ENCODE results near the gene FAM168A. TPM values are rescaled to one million over a fixed set of nuclear protein-coding genes. Genes with fewer than 3 reads are reported as not detected.
A peak's percentile ranks its signal among the peaks of the same experiment; 100 is the strongest.

Gene FAM168A
- total and polyA plus RNA-seq, 9 of the 15 experiments (the other 6 are each of a cell fraction or from before 2014, with no cell fraction given), result 0.44 to 7.2 (median 2.9) TPM

DNA sequence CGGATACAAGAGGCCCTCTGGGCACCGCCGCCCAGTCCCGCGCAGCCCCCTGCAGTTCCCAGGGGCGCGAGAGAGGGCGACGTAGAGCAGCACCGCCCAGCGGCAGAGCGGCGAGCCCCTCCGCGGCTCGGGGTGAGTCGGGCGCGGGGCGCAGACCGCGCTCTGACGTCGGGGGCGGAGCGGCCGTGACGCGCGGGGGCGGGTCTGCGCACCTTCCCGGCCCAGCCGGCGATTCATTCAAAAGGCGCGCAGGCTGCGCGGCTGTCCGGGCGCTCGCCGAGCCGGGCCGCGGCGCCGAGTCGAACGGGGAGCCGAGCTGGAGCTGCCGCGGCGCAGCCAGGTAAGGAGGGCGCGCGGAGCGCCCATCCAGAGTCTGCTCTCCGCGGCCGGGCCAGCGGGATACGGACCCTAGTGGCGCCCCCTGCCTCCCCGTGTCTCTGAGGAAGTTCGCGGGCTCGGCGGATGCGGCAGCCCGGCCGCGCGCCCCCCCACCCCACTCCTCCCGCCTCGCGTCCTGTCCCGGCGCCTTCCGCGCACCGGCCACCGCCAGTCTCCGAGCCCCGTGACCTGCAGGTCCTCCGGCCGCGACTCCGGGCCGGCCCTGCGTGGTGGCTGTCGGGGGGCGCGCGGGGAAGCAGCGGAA is 221.6 kb downstream of the FAM168A start, which contains the start of gene RELT (continued):
- TF ChIP-seq, protein P1, sequence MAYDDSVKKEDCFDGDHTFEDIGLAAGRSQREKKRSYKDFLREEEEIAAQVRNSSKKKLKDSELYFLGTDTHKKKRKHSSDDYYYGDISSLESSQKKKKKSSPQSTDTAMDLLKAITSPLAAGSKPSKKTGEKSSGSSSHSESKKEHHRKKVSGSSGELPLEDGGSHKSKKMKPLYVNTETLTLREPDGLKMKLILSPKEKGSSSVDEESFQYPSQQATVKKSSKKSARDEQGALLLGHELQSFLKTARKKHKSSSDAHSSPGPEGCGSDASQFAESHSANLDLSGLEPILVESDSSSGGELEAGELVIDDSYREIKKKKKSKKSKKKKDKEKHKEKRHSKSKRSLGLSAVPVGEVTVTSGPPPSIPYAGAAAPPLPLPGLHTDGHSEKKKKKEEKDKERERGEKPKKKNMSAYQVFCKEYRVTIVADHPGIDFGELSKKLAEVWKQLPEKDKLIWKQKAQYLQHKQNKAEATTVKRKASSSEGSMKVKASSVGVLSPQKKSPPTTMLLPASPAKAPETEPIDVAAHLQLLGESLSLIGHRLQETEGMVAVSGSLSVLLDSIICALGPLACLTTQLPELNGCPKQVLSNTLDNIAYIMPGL (CRISPR knock-in tag; IDR thresholded peaks at IDR 0.05), result peak; percentile 53; the same call in 1 of the 2 replicates
- TF ChIP-seq ZNF696 (CRISPR knock-in tag; conservative IDR thresholded peaks at IDR 0.05), result no peak
- TF ChIP-seq, protein P2, sequence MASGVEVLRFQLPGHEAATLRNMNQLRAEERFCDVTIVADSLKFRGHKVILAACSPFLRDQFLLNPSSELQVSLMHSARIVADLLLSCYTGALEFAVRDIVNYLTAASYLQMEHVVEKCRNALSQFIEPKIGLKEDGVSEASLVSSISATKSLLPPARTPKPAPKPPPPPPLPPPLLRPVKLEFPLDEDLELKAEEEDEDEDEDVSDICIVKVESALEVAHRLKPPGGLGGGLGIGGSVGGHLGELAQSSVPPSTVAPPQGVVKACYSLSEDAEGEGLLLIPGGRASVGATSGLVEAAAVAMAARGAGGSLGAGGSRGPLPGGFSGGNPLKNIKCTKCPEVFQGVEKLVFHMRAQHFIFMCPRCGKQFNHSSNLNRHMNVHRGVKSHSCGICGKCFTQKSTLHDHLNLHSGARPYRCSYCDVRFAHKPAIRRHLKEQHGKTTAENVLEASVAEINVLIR (CRISPR knock-in tag; IDR thresholded peaks at IDR 0.05), result peak; percentile 73
- peak; percentile 33 for TF ChIP-seq CBX1 (IDR thresholded peaks at IDR 0.05; ENCODE audit: low read depth)
- TF ChIP-seq TSC22D4 (tag; IDR thresholded peaks at IDR 0.05), result no peak
- TF ChIP-seq EP400 (IDR thresholded peaks at IDR 0.05), result no peak
- TF ChIP-seq POLR2H (tag; IDR thresholded peaks at IDR 0.05; ENCODE audit: low read depth), result no peak
- no peak for TF ChIP-seq ZNF175 (CRISPR knock-in tag; IDR thresholded peaks at IDR 0.05; ENCODE audit: low read depth)
- TF ChIP-seq SIN3A (IDR thresholded peaks at IDR 0.05; ENCODE audit: borderline replicate concordance in 2 of 2, control insufficient read depth in 1 of 2, low read depth in 2 of 2, low read length in 2 of 2), result peak in 1 of 2 experiments; percentile 81; a peak in 2 of 4 replicates
- TF ChIP-seq, protein P3, sequence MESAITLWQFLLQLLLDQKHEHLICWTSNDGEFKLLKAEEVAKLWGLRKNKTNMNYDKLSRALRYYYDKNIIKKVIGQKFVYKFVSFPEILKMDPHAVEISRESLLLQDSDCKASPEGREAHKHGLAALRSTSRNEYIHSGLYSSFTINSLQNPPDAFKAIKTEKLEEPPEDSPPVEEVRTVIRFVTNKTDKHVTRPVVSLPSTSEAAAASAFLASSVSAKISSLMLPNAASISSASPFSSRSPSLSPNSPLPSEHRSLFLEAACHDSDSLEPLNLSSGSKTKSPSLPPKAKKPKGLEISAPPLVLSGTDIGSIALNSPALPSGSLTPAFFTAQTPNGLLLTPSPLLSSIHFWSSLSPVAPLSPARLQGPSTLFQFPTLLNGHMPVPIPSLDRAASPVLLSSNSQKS (CRISPR knock-in tag; IDR thresholded peaks at IDR 0.05), result no peak
- TF ChIP-seq, protein P4, sequence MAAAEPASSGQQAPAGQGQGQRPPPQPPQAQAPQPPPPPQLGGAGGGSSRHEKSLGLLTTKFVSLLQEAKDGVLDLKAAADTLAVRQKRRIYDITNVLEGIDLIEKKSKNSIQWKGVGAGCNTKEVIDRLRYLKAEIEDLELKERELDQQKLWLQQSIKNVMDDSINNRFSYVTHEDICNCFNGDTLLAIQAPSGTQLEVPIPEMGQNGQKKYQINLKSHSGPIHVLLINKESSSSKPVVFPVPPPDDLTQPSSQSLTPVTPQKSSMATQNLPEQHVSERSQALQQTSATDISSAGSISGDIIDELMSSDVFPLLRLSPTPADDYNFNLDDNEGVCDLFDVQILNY (CRISPR knock-in tag; IDR thresholded peaks at IDR 0.05), result peak; percentile 71; the same call in 1 of the 2 replicates
- TF ChIP-seq HNRNPUL1 (IDR thresholded peaks at IDR 0.05; ENCODE audit: low read length), result no peak
- TF ChIP-seq SAP30 (IDR thresholded peaks at IDR 0.05; ENCODE audit: borderline replicate concordance, insufficient read depth, low read depth, low read length, poor library complexity, severe bottlenecking), result peak; percentile 86
- TF ChIP-seq, protein P5, sequence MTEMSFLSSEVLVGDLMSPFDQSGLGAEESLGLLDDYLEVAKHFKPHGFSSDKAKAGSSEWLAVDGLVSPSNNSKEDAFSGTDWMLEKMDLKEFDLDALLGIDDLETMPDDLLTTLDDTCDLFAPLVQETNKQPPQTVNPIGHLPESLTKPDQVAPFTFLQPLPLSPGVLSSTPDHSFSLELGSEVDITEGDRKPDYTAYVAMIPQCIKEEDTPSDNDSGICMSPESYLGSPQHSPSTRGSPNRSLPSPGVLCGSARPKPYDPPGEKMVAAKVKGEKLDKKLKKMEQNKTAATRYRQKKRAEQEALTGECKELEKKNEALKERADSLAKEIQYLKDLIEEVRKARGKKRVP (CRISPR knock-in tag; IDR thresholded peaks at IDR 0.05), result no peak
- TF ChIP-seq ZNF212 (CRISPR knock-in tag; IDR thresholded peaks at IDR 0.05), result no peak
